GM19397 (cell line): ENCODE data around the gene DNTTIP2.

Experiments
- ATAC-seq: cut with Tn5 transposase; IDR thresholded peaks from one replicate; pipeline ENCODE4 v1.9.1; 2021; ENCODE audit warnings: mild to moderate bottlenecking, moderate library complexity; ENCODE audit not compliant: unreplicated experiment

DNTTIP2 gene

GRCh38 chr1:93816970-93817678 lies 61.9 kb downstream of the DNTTIP2 start:
- no peak for ATAC-seq
